ENCODE results near the gene ARL6IP4.

Gene ARL6IP4

GRCh38 chr12:122960193-122960569 lies 20.3 kb upstream of the ARL6IP4 start:
- no peak for TF ChIP-seq MAX (IDR thresholded peaks at IDR 0.05; ENCODE audit: low read depth, low read length)
- TF ChIP-seq CTCF (IDR thresholded peaks at IDR 0.05; ENCODE audit: low read depth, low read length), result no peak
- no peak for TF ChIP-seq MYC (IDR thresholded peaks at IDR 0.05; ENCODE audit: low read depth, low read length)
- no peak for TF ChIP-seq POLR2A (IDR thresholded peaks at IDR 0.05; ENCODE audit: extremely low read depth, insufficient read length)
- DNase-seq (ENCODE audit: low read depth), result no peak
- no peak overlapping the region for H3K4me3 ChIP-seq (ENCODE audit: low read depth, low read length)

GRCh38 chr12:122961531-122962329 lies 18.8 kb upstream of the ARL6IP4 start:
- H3K4me3 ChIP-seq (ENCODE audit: low read depth, low read length), result no peak overlapping the region
- DNase-seq (ENCODE audit: low read depth), result no peak
- no peak for TF ChIP-seq CTCF (IDR thresholded peaks at IDR 0.05; ENCODE audit: low read depth, low read length)
- no peak for TF ChIP-seq MAX (IDR thresholded peaks at IDR 0.05; ENCODE audit: low read depth, low read length)
- TF ChIP-seq MYC (IDR thresholded peaks at IDR 0.05; ENCODE audit: low read depth, low read length), result no peak
- no peak for TF ChIP-seq POLR2A (IDR thresholded peaks at IDR 0.05; ENCODE audit: extremely low read depth, insufficient read length)

- no peak for DNase-seq (ENCODE audit: low read depth)
- H3K4me3 ChIP-seq (ENCODE audit: low read depth, low read length), result no peak overlapping the region
- TF ChIP-seq MYC (IDR thresholded peaks at IDR 0.05; ENCODE audit: low read depth, low read length) (no peak), POLR2A (IDR thresholded peaks at IDR 0.05; ENCODE audit: extremely low read depth, insufficient read length) (no peak), MAX (IDR thresholded peaks at IDR 0.05; ENCODE audit: low read depth, low read length) (no peak), CTCF (IDR thresholded peaks at IDR 0.05; ENCODE audit: low read depth, low read length) (no peak)
Measured at GRCh38 chr12:122963941-122964265, 16.6 kb upstream of the ARL6IP4 start.

- no peak overlapping the region for H3K4me3 ChIP-seq (ENCODE audit: low read depth, low read length)
- DNase-seq (ENCODE audit: low read depth), result no peak
- no peak for TF ChIP-seq MAX (IDR thresholded peaks at IDR 0.05; ENCODE audit: low read depth, low read length)
- no peak for TF ChIP-seq POLR2A (IDR thresholded peaks at IDR 0.05; ENCODE audit: extremely low read depth, insufficient read length)
- TF ChIP-seq CTCF (IDR thresholded peaks at IDR 0.05; ENCODE audit: low read depth, low read length), result no peak
- no peak for TF ChIP-seq MYC (IDR thresholded peaks at IDR 0.05; ENCODE audit: low read depth, low read length)
Measured at GRCh38 chr12:122964439-122965257, 15.8 kb upstream of the ARL6IP4 start.

GRCh38 chr12:122965321-122965751 lies 15.1 kb upstream of the ARL6IP4 start:
- no peak for TF ChIP-seq MYC (IDR thresholded peaks at IDR 0.05; ENCODE audit: low read depth, low read length)
- no peak for TF ChIP-seq CTCF (IDR thresholded peaks at IDR 0.05; ENCODE audit: low read depth, low read length)
- no peak for TF ChIP-seq POLR2A (IDR thresholded peaks at IDR 0.05; ENCODE audit: extremely low read depth, insufficient read length)
- no peak for TF ChIP-seq MAX (IDR thresholded peaks at IDR 0.05; ENCODE audit: low read depth, low read length)
- no peak overlapping the region for H3K4me3 ChIP-seq (ENCODE audit: low read depth, low read length)
- no peak for DNase-seq (ENCODE audit: low read depth)

Measured in NB4 (cell line).